ENCODE data around the gene C15orf61.

The C15orf61 gene

GRCh38 chr15:67528513-67528912 lies 7.6 kb downstream of the C15orf61 start:
- no peak for TF ChIP-seq GATA1 (IDR thresholded peaks at IDR 0.05; ENCODE audit: low read depth, low read length)
- no peak for TF ChIP-seq POLR2A (IDR thresholded peaks at IDR 0.05; ENCODE audit: low read length)
- no peak for DNase-seq

GRCh38 chr15:67531379-67531914 lies 10.5 kb downstream of the C15orf61 start:
- no peak for DNase-seq
- TF ChIP-seq GATA1 (IDR thresholded peaks at IDR 0.05; ENCODE audit: low read depth, low read length) (no peak), POLR2A (IDR thresholded peaks at IDR 0.05; ENCODE audit: low read length) (no peak)

GRCh38 chr15:67533873-67534272 lies 12.9 kb downstream of the C15orf61 start:
- DNase-seq: no peak
- TF ChIP-seq GATA1 (IDR thresholded peaks at IDR 0.05; ENCODE audit: low read depth, low read length) (no peak), POLR2A (IDR thresholded peaks at IDR 0.05; ENCODE audit: low read length) (no peak)

- TF ChIP-seq POLR2A (IDR thresholded peaks at IDR 0.05; ENCODE audit: low read length) (no peak), GATA1 (IDR thresholded peaks at IDR 0.05; ENCODE audit: low read depth, low read length) (no peak)
- no peak for DNase-seq
These were observed 13.4 kb downstream of the C15orf61 start for GRCh38 chr15:67534360-67534759.

GRCh38 chr15:67537771-67538170 lies 16.8 kb downstream of the C15orf61 start:
- no peak for DNase-seq
- TF ChIP-seq GATA1 (IDR thresholded peaks at IDR 0.05; ENCODE audit: low read depth, low read length) (no peak), POLR2A (IDR thresholded peaks at IDR 0.05; ENCODE audit: low read length) (no peak)

- TF ChIP-seq GATA1 (IDR thresholded peaks at IDR 0.05; ENCODE audit: low read depth, low read length) (no peak), POLR2A (IDR thresholded peaks at IDR 0.05; ENCODE audit: low read length) (peak; percentile 78)
- peak; percentile 81 to 87 for DNase-seq
These were observed 21.8 kb downstream of the C15orf61 start, which contains the start of gene MAP2K5 for GRCh38 chr15:67542420-67543347. Gene MAP2K5, plus strand, starts transcription at chr15:67542703. Its CDS starts 633 bp downstream, at chr15:67543336.

GRCh38 chr15:67543348-67543718 lies 22.4 kb downstream of the C15orf61 start:
- DNase-seq: no peak
- no peak for TF ChIP-seq GATA1 (IDR thresholded peaks at IDR 0.05; ENCODE audit: low read depth, low read length)
- no peak for TF ChIP-seq POLR2A (IDR thresholded peaks at IDR 0.05; ENCODE audit: low read length)

- DNase-seq: no peak
- TF ChIP-seq GATA1 (IDR thresholded peaks at IDR 0.05; ENCODE audit: low read depth, low read length) (no peak), POLR2A (IDR thresholded peaks at IDR 0.05; ENCODE audit: low read length) (no peak)
These were observed 23.5 kb downstream of the C15orf61 start for GRCh38 chr15:67544475-67544874.

GRCh38 chr15:67545864-67546263 lies 24.9 kb downstream of the C15orf61 start:
- TF ChIP-seq GATA1 (IDR thresholded peaks at IDR 0.05; ENCODE audit: low read depth, low read length) (no peak), POLR2A (IDR thresholded peaks at IDR 0.05; ENCODE audit: low read length) (no peak)
- DNase-seq: no peak

- DNase-seq: no peak
- TF ChIP-seq GATA1 (IDR thresholded peaks at IDR 0.05; ENCODE audit: low read depth, low read length): no peak
- no peak for TF ChIP-seq POLR2A (IDR thresholded peaks at IDR 0.05; ENCODE audit: low read length)
These were observed 26.1 kb downstream of the C15orf61 start for GRCh38 chr15:67547064-67547463.

- no peak for DNase-seq
- no peak for TF ChIP-seq GATA1 (IDR thresholded peaks at IDR 0.05; ENCODE audit: low read depth, low read length)
- TF ChIP-seq POLR2A (IDR thresholded peaks at IDR 0.05; ENCODE audit: low read length): no peak
These were observed 26.9 kb downstream of the C15orf61 start for GRCh38 chr15:67547836-67548235.

- no peak for TF ChIP-seq POLR2A (IDR thresholded peaks at IDR 0.05; ENCODE audit: low read length)
- TF ChIP-seq GATA1 (IDR thresholded peaks at IDR 0.05; ENCODE audit: low read depth, low read length): no peak
- no peak for DNase-seq
These were observed 27.4 kb downstream of the C15orf61 start for GRCh38 chr15:67548236-67548852.

GRCh38 chr15:67548862-67549651 lies 28.1 kb downstream of the C15orf61 start:
- no peak for DNase-seq
- TF ChIP-seq POLR2A (IDR thresholded peaks at IDR 0.05; ENCODE audit: low read length) (no peak), GATA1 (IDR thresholded peaks at IDR 0.05; ENCODE audit: low read depth, low read length) (no peak)

- no peak for TF ChIP-seq POLR2A (IDR thresholded peaks at IDR 0.05; ENCODE audit: low read length)
- TF ChIP-seq GATA1 (IDR thresholded peaks at IDR 0.05; ENCODE audit: low read depth, low read length): no peak
- DNase-seq: no peak
These were observed 28.8 kb downstream of the C15orf61 start for GRCh38 chr15:67549736-67550135.
